GM12878 (cell line): ENCODE measurements around the gene MMP19. TPM values are rescaled to one million over a fixed set of nuclear protein-coding genes. Genes with fewer than 3 reads are reported as not detected.

Source experiments
- ATAC-seq: fragments of 200-7000 bp; cut with Tn5 transposase; 3 replicates; pipeline ENCODE4 v1.9.1; 2020; ENCODE audit warnings: mild to moderate bottlenecking, moderate library complexity
- BruUV-seq: library from RNA; stranded (reverse); fragments of 400-500 nt; replicated peaks from 2 replicates; lab custom pipeline; 2021; lab: Mats Ljungman, UMichigan
- CTCF ChIA-PET: fragments of 300-600 bp; sonication (Branson Sonifier 250); formaldehyde crosslinking; extraction: SDS; loops from one replicate; lab custom pipeline; 2021; ENCODE audit warnings: inconsistent platforms; lab: Yijun Ruan, JAX
- POLR2A ChIA-PET: fragments of 350-600 bp; formaldehyde crosslinking; extraction: SDS; loops from one replicate; lab custom pipeline; 2021; ENCODE audit warnings: inconsistent platforms; lab: Charles Lee
- RAD21 ChIA-PET: fragments of 300-600 bp; sonication (Branson Sonifier 250); formaldehyde crosslinking; loops from one replicate; lab custom pipeline; 2023; ENCODE audit warnings: antibody characterized with exemption; ENCODE audit not compliant: unreplicated experiment; lab: Charles Lee
- SMC1A ChIA-PET: fragments of 300-600 bp; sonication (Branson Sonifier 250); formaldehyde crosslinking; loops from one replicate; lab custom pipeline; 2023; ENCODE audit not compliant: unreplicated experiment, uncharacterized antibody; lab: Charles Lee
- DNase-seq: peaks from one replicate; pipeline ENCODE4 v3.0.0-alpha.2; 2011; ENCODE audit warnings: low read depth, low spot score
- FAIRE-seq: peaks from 3 replicates; lab custom pipeline; 2011; peaks lifted over from hg19 to GRCh38; lab: Jason Lieb, UNC
- H2AFZ ChIP-seq: 2 replicates; pipeline ENCODE4 v1.6.0; 2011; ENCODE audit warnings: low read depth, low read length, control low read depth; ENCODE audit not compliant: control insufficient read depth
- H3K27ac ChIP-seq: 2 replicates; pipeline ENCODE4 v1.5.1; 2011; ENCODE audit warnings: control low read depth; ENCODE audit not compliant: control insufficient read depth, insufficient read depth
- H3K27me3 ChIP-seq, 2 experiments: replicated peaks in 1 of 2; 2 replicates each; pipeline versions ENCODE4 v1.6.0 to v1.6.1; 2011; ENCODE audit warnings: low read length in 1 of 2; ENCODE audit not compliant: control insufficient read depth in 2 of 2, insufficient read depth in 2 of 2
- H3K36me3 ChIP-seq, 2 experiments: 2 replicates each; pipeline ENCODE4 v1.5.1; 2011; ENCODE audit warnings: low read length in 1 of 2; ENCODE audit not compliant: control insufficient read depth in 2 of 2, insufficient read depth in 2 of 2
- H3K4me1 ChIP-seq: 2 replicates; pipeline ENCODE4 v1.6.1; 2011; ENCODE audit warnings: mild to moderate bottlenecking, low read length, moderate library complexity, mixed read lengths; ENCODE audit not compliant: control insufficient read depth, insufficient read depth
- H3K4me2 ChIP-seq: 2 replicates; pipeline ENCODE4 v1.6.0; 2011; ENCODE audit warnings: control low read depth; ENCODE audit not compliant: control insufficient read depth, insufficient read depth
- H3K4me3 ChIP-seq: fragments of 200-600 bp; sonication (generic); 2 replicates; pipeline ENCODE4 v1.5.1; 2016
- H3K79me2 ChIP-seq: 2 replicates; pipeline ENCODE4 v1.6.0; 2011; ENCODE audit warnings: low read length; ENCODE audit not compliant: control insufficient read depth, insufficient read depth
- H3K9ac ChIP-seq: 2 replicates; pipeline ENCODE4 v1.8.0; 2011; ENCODE audit warnings: low read length, control low read depth, mixed read lengths; ENCODE audit not compliant: control insufficient read depth, insufficient read depth
- H3K9me3 ChIP-seq: replicated peaks from 3 replicates; pipeline ENCODE4 v1.5.1; 2011; ENCODE audit warnings: mild to moderate bottlenecking, low read length; ENCODE audit not compliant: control insufficient read depth, insufficient read depth
- H4K20me1 ChIP-seq: 2 replicates; pipeline ENCODE4 v1.6.0; 2011; ENCODE audit not compliant: control insufficient read depth, insufficient read depth
- BCL11A ChIP-seq: IDR thresholded peaks from 2 replicates; pipeline ENCODE4 v1.6.1; 2011; ENCODE audit warnings: low read depth, low read length
- CHD4 ChIP-seq: fragments of 200-600 bp; sonication (generic); IDR thresholded peaks from 2 replicates; pipeline ENCODE4 v1.6.1; 2016; ENCODE audit warnings: mild to moderate bottlenecking
- IRF4 ChIP-seq: IDR thresholded peaks from 2 replicates; pipeline ENCODE4 v1.6.1; 2011; ENCODE audit warnings: low read depth, low read length
- MYB ChIP-seq: fragments of 150-350 bp; IDR thresholded peaks from 2 replicates; pipeline ENCODE4 v1.6.1; 2014; ENCODE audit warnings: mild to moderate bottlenecking, low read depth, low read length, borderline replicate concordance
- NFIC ChIP-seq: IDR thresholded peaks from 2 replicates; pipeline ENCODE4 v1.6.1; 2012; ENCODE audit warnings: low read depth, mild to moderate bottlenecking, inconsistent platforms, low read length, moderate library complexity
- NFXL1 ChIP-seq: fragments of 450-650 bp; IDR thresholded peaks from 2 replicates; pipeline ENCODE4 v1.6.1; 2017; ENCODE audit warnings: antibody characterized with exemption, mild to moderate bottlenecking, borderline replicate concordance
- PAX8 ChIP-seq: fragments of 450-650 bp; IDR thresholded peaks from 2 replicates; pipeline ENCODE4 v1.6.1; 2017; ENCODE audit warnings: mild to moderate bottlenecking, moderate library complexity
- POLR2AphosphoS5 ChIP-seq: IDR thresholded peaks from 2 replicates; pipeline ENCODE4 v1.6.1; 2011; ENCODE audit warnings: mild to moderate bottlenecking, low read length, inconsistent platforms
- RCOR1 ChIP-seq: conservative IDR thresholded peaks from 2 replicates; pipeline ENCODE4 v1.6.1; 2012; ENCODE audit warnings: low read depth, low read length, improper control_type of control experiment
- SUZ12 ChIP-seq: fragments of 200-600 bp; sonication (generic); IDR thresholded peaks from one replicate; pipeline ENCODE4 v1.6.1; 2018; ENCODE audit warnings: antibody characterized with exemption, mild to moderate bottlenecking; ENCODE audit not compliant: unreplicated experiment
- TCF7 ChIP-seq: IDR thresholded peaks from 2 replicates; pipeline ENCODE4 v1.6.1; 2014; ENCODE audit warnings: antibody characterized with exemption, borderline replicate concordance
- YY1 ChIP-seq: IDR thresholded peaks from 2 replicates; pipeline ENCODE4 v1.6.1; 2011; ENCODE audit warnings: low read depth, mild to moderate bottlenecking, low read length
- ZNF217 ChIP-seq: fragments of 450-650 bp; IDR thresholded peaks from 2 replicates; pipeline ENCODE4 v1.6.1; 2017; ENCODE audit warnings: antibody characterized with exemption, mild to moderate bottlenecking
- WGBS: methylation state at CpG from one replicate; pipeline ENCODE4 v1.1.6; 2016; ENCODE audit warnings: low lambda C conversion rate; ENCODE audit not compliant: insufficient replicate concordance, insufficient coverage; ENCODE audit errors: missing lambda C conversion rate; 5-methylcytosine and 5-hydroxymethylcytosine counted together
- in situ Hi-C: fragments of 300-500 bp; cut with MboI; formaldehyde crosslinking; loops from 9 replicates; pipeline ENCODE4 v1.14.3; 2018; ENCODE audit warnings: mixed read lengths
- intact Hi-C: fragments of 100-400 bp; cut with micrococcal nuclease; formaldehyde crosslinking; loops from one replicate; pipeline ENCODE4 v1.14.2; 2022; ENCODE audit not compliant: unreplicated experiment
- polyA plus RNA-seq, 11 experiments: library from polyadenylated mRNA; depleted of rRNA in 4 of 11; unstranded in 6 of 11; stranded (reverse) in 5 of 11; fragments of >200 nt; fragmentation: Nextera tagmentation in 4 of 11; fragmentation: Illumina TruSeq in 1 of 11; extraction: Ambion mirVana in 4 of 11; extraction: Trizol in 1 of 11; gene quantifications; 1 replicate in 1 of 11; 2 replicates in 10 of 11; pipeline versions ENCODE4 v1.2.1 to v1.2.3, GENCODE V29; 2011 to 2016; ENCODE audit warnings: inconsistent platforms in 2 of 11, missing spikeins in 2 of 11, low read depth in 1 of 11
- total RNA-seq, 4 experiments: library from RNA; depleted of rRNA in 3 of 4; stranded (reverse); fragments of >200 nt in 3 of 4; fragmentation: Illumina TruSeq in 1 of 4; extraction: Trizol in 1 of 4; gene quantifications; 2 replicates each; pipeline versions ENCODE4 v1.2.1 to v1.2.3, GENCODE V29; 2013 to 2021

The MMP19 gene
- total and polyA plus RNA-seq, 10 of the 15 experiments (the other 5 are each of a cell fraction or from before 2014, with no cell fraction given), result 0.03 to 0.04 (median 0.04) TPM; not detected in 7

GRCh38 chr12:55847033-55847432, 4.3 kb upstream of the MMP19 start:
- POLR2A ChIA-PET, result interaction anchor here (0.6 kb wide), 1 partner anchor 278 kb away, joined by 5 read pairs; no protein-coding TSS in a partner anchor
- H4K20me1 ChIP-seq, result no peaks in the 10 kb centered on the region
- FAIRE-seq (no peak), DNase-seq (no peak), ATAC-seq (peak; percentile 53)
- H3K27ac ChIP-seq, result no peak overlapping the region
- in situ Hi-C loops, result no loop called here
- intact Hi-C loops, result no loop called here
- no peak overlapping the region for H3K4me3 ChIP-seq
- 14% methylated on average over 3 of the region's 3 CpGs for WGBS
- no TSS peak for BruUV-seq
- H3K4me1 ChIP-seq, result no peaks in the 10 kb centered on the region; the same call in 1 of the 2 replicates
- no peak overlapping the region for H3K4me2 ChIP-seq
- H3K79me2 ChIP-seq, result no peaks in the 10 kb centered on the region
- RAD21 ChIA-PET, result interaction anchor here (0.9 to 1.3 kb wide), 2 partner anchors 22 to 31 kb away, joined by 3 to 4 read pairs; no protein-coding TSS in a partner anchor
- no peak overlapping the region for H3K9ac ChIP-seq
- SMC1A ChIA-PET, result interaction anchor here (0.6 to 1.4 kb wide), 4 partner anchors 20 to 109 kb away, joined by 3 to 4 read pairs (median 3); no protein-coding TSS in a partner anchor
- no peak overlapping the region; the same call in 1 of the 2 replicates for H2AFZ ChIP-seq
- peaks cover 0 to 1% of the 10 kb centered on the region in 2 experiments; a peak in 3 of 4 replicates for H3K27me3 ChIP-seq
- CTCF ChIA-PET, result interaction anchor here (1.1 to 1.3 kb wide), 2 partner anchors 11 to 13 kb away, joined by 3 read pairs; no protein-coding TSS in a partner anchor
- no peaks in the 10 kb centered on the region for H3K9me3 ChIP-seq
- no peaks in the 10 kb centered on the region for H3K36me3 ChIP-seq
- no peak for TF ChIP-seq PAX8
- TF ChIP-seq TCF7, result no peak
- no peak for TF ChIP-seq RCOR1
- no peak for TF ChIP-seq NFIC
- no peak for TF ChIP-seq SUZ12
- TF ChIP-seq YY1, result no peak
- TF ChIP-seq POLR2AphosphoS5, result no peak
- no peak for TF ChIP-seq IRF4
- TF ChIP-seq ZNF217, result no peak
- TF ChIP-seq MYB, result no peak
- no peak for TF ChIP-seq NFXL1
- TF ChIP-seq CHD4, result no peak
- TF ChIP-seq BCL11A, result no peak
